ENCODE results near the gene SLC7A14.
A peak's percentile ranks its signal among the peaks of the same experiment; 100 is the strongest.

SLC7A14 gene

DNA sequence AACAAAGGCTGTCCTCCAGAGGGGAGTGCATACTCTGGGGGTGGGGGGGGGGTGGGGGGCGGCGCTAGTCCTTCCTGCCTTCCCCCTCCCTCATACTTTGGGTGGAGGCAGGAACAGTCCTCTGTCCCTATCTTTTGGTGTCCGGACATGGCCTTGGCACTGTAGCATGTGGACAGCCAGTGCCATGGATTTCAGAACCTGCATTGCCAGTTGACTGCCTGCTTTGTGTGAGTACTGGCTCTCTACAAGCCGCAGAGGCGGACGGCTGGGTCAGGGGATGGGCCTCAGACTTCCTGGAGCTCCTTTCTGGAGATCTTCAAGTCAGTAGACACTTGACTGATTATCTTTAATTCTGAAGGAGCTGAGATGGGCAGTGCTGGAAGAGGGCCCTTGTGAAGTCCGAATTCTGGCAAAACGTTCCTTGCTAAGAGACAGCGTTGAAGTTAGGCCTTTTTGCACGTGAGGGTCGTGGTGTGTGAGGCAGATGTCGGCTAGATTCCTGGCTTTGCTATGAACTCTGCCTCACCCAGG lies 164.7 kb downstream of the SLC7A14 start:
- DNase-seq, result no peak

DNA sequence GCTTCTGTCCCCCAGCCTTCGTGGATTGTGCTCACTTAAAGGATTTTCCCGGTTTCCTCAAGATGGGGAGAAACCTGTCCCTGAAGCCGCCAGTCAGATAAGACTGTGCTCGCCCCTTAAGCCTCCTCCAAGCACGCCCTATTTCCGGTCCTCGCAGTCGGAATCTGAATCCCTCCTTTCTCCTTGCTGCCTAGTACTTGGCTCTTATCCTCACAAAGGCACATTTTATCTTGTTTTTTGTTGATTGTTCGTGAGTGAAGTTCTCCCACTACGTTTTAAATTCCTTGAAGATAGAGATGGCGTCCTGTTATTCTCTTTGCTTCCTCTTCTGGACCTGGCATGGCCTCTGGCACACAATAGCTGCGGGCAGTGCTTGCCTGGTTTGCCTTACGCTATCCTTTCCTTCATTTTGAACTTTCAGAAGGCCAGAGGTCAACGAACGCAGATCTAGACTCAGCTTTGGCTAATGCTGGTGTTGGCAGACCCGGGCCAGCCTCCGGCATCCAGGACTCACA lies 165.5 kb downstream of the SLC7A14 start:
- DNase-seq, result no peak

- no peak for DNase-seq
Measured at GRCh38 chr3:170419557-170420087, 166.3 kb downstream of the SLC7A14 start.

DNA sequence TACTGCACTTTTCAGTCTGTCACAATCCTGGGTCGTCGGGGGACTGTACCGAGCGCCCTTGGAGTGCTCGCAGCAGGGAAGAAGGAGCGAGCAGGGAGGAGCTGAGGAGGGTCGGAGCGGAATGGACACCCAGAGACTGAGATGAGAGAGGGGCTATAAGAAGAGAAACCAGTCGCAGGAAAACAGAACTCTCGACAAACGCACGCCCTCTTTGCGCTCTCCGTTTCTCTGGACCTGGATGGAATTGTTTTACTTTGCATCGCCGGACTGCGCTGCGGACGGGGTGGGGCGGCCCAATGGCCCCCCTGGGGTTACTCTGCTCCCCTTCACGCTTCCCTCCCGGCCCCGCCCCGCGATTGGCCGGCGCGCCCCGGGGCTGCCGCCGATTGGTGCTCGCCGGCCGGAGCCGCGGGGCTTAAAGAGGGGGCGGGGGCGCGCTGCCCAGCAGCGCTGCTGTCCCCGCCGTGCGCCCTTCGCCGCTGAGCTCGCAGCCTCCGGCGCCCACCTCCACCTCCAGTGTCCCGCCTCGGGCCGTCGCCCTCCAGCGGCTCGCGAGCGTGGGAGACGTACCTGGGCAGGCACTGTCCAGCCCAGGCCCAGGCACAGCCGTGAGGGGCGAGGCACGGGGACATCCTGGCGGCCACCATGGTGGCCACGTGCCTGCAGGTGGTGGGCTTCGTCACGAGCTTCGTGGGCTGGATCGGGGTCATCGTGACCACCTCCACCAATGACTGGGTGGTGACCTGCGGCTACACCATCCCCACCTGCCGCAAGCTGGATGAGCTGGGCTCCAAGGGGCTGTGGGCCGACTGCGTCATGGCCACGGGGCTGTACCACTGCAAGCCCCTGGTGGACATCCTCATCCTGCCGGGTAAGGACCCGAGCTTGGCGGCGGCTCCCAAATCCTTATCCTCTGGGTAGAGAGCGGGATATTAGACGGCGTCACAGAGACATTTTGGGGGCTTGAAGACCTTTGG lies 167.2 kb downstream of the SLC7A14 start, which contains the start of gene CLDN11:
CLDN11 (plus strand) TSS at position 447 of the 977 bp plus-strand sequence; CDS start at position 646, 199 bp downstream.
- DNase-seq, result no peak

- no peak for DNase-seq
Measured at GRCh38 chr3:170417090-170417489, 168.8 kb downstream of the SLC7A14 start.

GRCh38 chr3:170414202-170414663 lies 171.6 kb downstream of the SLC7A14 start:
- DNase-seq, result peak; percentile 54

DNA sequence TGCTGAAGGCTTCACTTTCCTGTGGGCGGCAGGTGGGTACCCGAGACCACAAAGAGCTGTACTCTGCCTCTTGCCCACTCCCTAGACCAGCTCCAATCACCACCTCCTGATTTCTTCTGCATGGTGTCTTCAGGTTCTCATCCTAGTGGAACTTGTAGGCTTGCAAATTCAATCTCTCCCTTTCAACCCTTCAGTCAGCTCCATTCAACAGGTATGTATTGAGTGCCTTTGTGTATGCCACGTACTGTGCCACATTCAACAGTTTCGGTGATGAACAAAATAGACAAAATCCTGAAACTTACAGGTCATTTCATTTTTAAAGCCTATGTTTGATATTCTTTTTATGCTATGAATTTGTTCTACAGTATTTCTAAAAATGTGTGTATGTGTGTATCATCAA lies 172.6 kb downstream of the SLC7A14 start:
- DNase-seq, result no peak

GRCh38 chr3:170410428-170411029 lies 175.3 kb downstream of the SLC7A14 start:
- DNase-seq, result no peak

Measured in T1000 (cell line).